Mesendoderm (in vitro differentiated cells): ENCODE results near the gene WDR76.
A peak's percentile ranks its signal among the peaks of the same experiment; 100 is the strongest.

Experiments used
- DNase-seq: peaks from one replicate; pipeline ENCODE4 v3.0.0; 2013
- H2AK5ac ChIP-seq: 2 replicates; pipeline ENCODE4 v1.6.1; 2013; ENCODE audit warnings: low read length, inconsistent platforms
- H2BK120ac ChIP-seq: 2 replicates; pipeline ENCODE4 v1.6.1; 2013; ENCODE audit warnings: low read depth, mild to moderate bottlenecking, low read length, moderate library complexity, mixed read lengths
- H2BK15ac ChIP-seq: replicated peaks from 2 replicates; pipeline ENCODE4 v1.6.1; 2013; ENCODE audit warnings: low read depth, mild to moderate bottlenecking, moderate library complexity
- H2BK5ac ChIP-seq: 2 replicates; pipeline ENCODE4 v1.6.1; 2013; ENCODE audit warnings: low read length, inconsistent platforms
- H3K18ac ChIP-seq: 2 replicates; pipeline ENCODE4 v1.6.1; 2013; ENCODE audit warnings: mild to moderate bottlenecking, low read length, mixed read lengths
- H3K23ac ChIP-seq: one replicate; pipeline ENCODE4 v1.6.1; 2013; ENCODE audit warnings: low read length
- H3K27ac ChIP-seq: 2 replicates; pipeline ENCODE4 v1.5.1; 2013; ENCODE audit warnings: low read depth, mild to moderate bottlenecking, inconsistent platforms, low read length, moderate library complexity
- H3K27me3 ChIP-seq: 2 replicates; pipeline ENCODE4 v1.6.1; 2013; ENCODE audit warnings: low read length, control low read depth, mild to moderate bottlenecking, inconsistent platforms; ENCODE audit not compliant: insufficient read depth, poor library complexity
- H3K36me3 ChIP-seq: 2 replicates; pipeline ENCODE4 v1.6.1; 2013; ENCODE audit warnings: low read length, inconsistent platforms; ENCODE audit not compliant: control insufficient read depth, insufficient read depth
- H3K4ac ChIP-seq: one replicate; pipeline ENCODE4 v1.6.1; 2013; ENCODE audit warnings: low read depth, mild to moderate bottlenecking, low read length, moderate library complexity
- H3K4me1 ChIP-seq: 2 replicates; pipeline ENCODE4 v1.6.1; 2013; ENCODE audit warnings: low read depth, low read length, inconsistent platforms; ENCODE audit not compliant: control insufficient read depth
- H3K4me2 ChIP-seq: 2 replicates; pipeline ENCODE4 v1.6.1; 2013; ENCODE audit warnings: low read length
- H3K4me3 ChIP-seq: 2 replicates; pipeline ENCODE4 v1.5.1; 2013; ENCODE audit warnings: mild to moderate bottlenecking, low read length
- H3K56ac ChIP-seq: one replicate; pipeline ENCODE4 v1.6.1; 2013; ENCODE audit warnings: low read length
- H3K79me1 ChIP-seq: 2 replicates; pipeline ENCODE4 v1.6.1; 2013; ENCODE audit warnings: low read length, inconsistent platforms
- H3K79me2 ChIP-seq: 2 replicates; pipeline ENCODE4 v1.6.1; 2013; ENCODE audit warnings: mild to moderate bottlenecking, low read length; ENCODE audit not compliant: control insufficient read depth, insufficient read depth
- H3K9ac ChIP-seq: 2 replicates; pipeline ENCODE4 v1.6.1; 2013; ENCODE audit warnings: low read length, inconsistent platforms
- H4K5ac ChIP-seq: one replicate; pipeline ENCODE4 v1.6.1; 2013; ENCODE audit warnings: low read length
- H4K8ac ChIP-seq: one replicate; pipeline ENCODE4 v1.6.1; 2013; ENCODE audit warnings: low read depth, mild to moderate bottlenecking, control low read depth, low read length, moderate library complexity
- WGBS: extraction: QIAGEN DNeasy Blood & Tissue Kit; methylation state at CpG from one replicate; pipeline ENCODE4 v1.1.7; 2013; ENCODE audit warnings: low lambda C conversion rate, missing lambda C conversion rate; ENCODE audit not compliant: insufficient coverage; ENCODE audit errors: extremely low coverage; 5-methylcytosine and 5-hydroxymethylcytosine counted together

The WDR76 gene

GRCh38 chr15:43889042-43889441, 62.2 kb downstream of the WDR76 start:
- no peak overlapping the region for H2BK120ac ChIP-seq
- H3K27me3 ChIP-seq = no peaks in the 10 kb centered on the region
- no peak overlapping the region for H3K4ac ChIP-seq
- WGBS = no CpG with 5 or more reads among the region's 3 CpGs
- H2AK5ac ChIP-seq = no peak overlapping the region
- H2BK15ac ChIP-seq = no peak overlapping the region
- H3K36me3 ChIP-seq = no peaks in the 10 kb centered on the region
- no peak overlapping the region for H4K5ac ChIP-seq
- H3K56ac ChIP-seq = no peak overlapping the region
- H2BK5ac ChIP-seq = no peak overlapping the region
- no peak overlapping the region for H3K27ac ChIP-seq
- no peak for DNase-seq
- H3K79me1 ChIP-seq = no peaks in the 10 kb centered on the region
- H3K79me2 ChIP-seq = no peaks in the 10 kb centered on the region
- H4K8ac ChIP-seq = no peak overlapping the region
- no peaks in the 10 kb centered on the region for H3K4me1 ChIP-seq
- H3K4me2 ChIP-seq = no peak overlapping the region
- no peak overlapping the region for H3K18ac ChIP-seq
- no peak overlapping the region for H3K4me3 ChIP-seq
- no peak overlapping the region for H3K9ac ChIP-seq
- H3K23ac ChIP-seq = no peak overlapping the region

DNA sequence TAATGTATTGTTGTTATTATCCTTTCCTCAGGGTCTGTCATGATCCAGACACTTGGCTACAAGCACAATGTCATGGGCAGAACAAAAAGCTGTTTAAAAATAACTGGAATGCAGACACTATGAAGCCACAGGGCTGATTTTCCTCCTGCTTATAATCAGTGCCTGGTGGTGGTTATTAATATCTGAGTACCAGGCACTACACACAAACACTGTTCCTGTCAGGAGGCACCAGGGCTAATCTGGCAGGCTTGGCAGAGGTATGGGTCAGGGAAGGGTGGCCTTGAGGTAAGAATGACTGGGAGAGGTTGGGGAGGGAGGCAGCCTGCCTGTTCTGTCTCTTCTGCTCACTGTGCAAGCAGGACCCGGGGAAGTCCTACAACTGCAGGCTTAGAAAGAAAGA, 67.2 kb downstream of the WDR76 start:
- Histone ChIP-seq H2BK15ac (no peak overlapping the region), H3K79me1 (no peaks in the 10 kb centered on the region), H3K27me3 (no peaks in the 10 kb centered on the region), H3K18ac (no peak overlapping the region), H3K4me2 (no peak overlapping the region), H3K4me3 (no peak overlapping the region), H3K27ac (no peak overlapping the region), H3K79me2 (no peaks in the 10 kb centered on the region), H3K9ac (no peak overlapping the region), H3K56ac (no peak overlapping the region), H4K8ac (no peak overlapping the region), H3K4ac (no peak overlapping the region), H3K36me3 (no peaks in the 10 kb centered on the region), H2BK5ac (no peak overlapping the region), H4K5ac (no peak overlapping the region), H2BK120ac (no peak overlapping the region), H2AK5ac (no peak overlapping the region), H3K23ac (no peak overlapping the region), H3K4me1 (no peaks in the 10 kb centered on the region)
- no peak for DNase-seq
- WGBS = no CpG with 5 or more reads among the region's 1 CpG

DNA sequence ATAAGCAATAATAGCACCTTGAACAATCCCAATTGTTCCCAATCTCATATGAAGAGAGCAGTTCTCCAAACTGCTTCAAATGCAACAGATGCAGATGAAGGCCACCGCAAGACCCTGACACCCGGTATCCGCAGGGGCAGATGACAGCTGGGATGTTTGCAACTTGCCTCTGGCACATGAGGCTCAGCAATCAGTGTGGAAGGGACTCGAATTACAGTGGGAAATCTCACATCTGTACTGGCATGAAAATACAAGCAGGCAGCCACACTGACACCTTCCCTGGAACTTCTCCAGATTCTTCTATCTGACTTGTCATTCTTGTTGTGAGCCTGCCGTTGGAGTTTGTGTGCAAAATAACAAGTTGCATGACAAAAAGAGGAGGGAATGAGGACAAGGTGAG, 68.8 kb downstream of the WDR76 start:
- Histone ChIP-seq H3K36me3 (no peaks in the 10 kb centered on the region), H3K23ac (no peak overlapping the region), H3K4me2 (no peak overlapping the region), H3K4me3 (no peak overlapping the region), H3K9ac (no peak overlapping the region), H2BK5ac (no peak overlapping the region), H3K4me1 (no peaks in the 10 kb centered on the region), H3K56ac (no peak overlapping the region), H3K79me1 (no peaks in the 10 kb centered on the region), H2AK5ac (no peak overlapping the region), H3K4ac (no peak overlapping the region), H3K27me3 (no peaks in the 10 kb centered on the region), H3K79me2 (no peaks in the 10 kb centered on the region), H4K5ac (no peak overlapping the region), H3K18ac (no peak overlapping the region), H4K8ac (no peak overlapping the region), H2BK15ac (no peak overlapping the region), H3K27ac (no peak overlapping the region), H2BK120ac (no peak overlapping the region)
- WGBS = no CpG with 5 or more reads among the region's 5 CpGs
- DNase-seq = no peak

GRCh38 chr15:43896543-43896942, 69.7 kb downstream of the WDR76 start:
- WGBS = no CpG with 5 or more reads among the region's 1 CpG
- H2BK5ac ChIP-seq = no peak overlapping the region

GRCh38 chr15:43898891-43899290, 72.1 kb downstream of the WDR76 start:
- no CpG with 5 or more reads among the region's 2 CpGs for WGBS
- H2AK5ac ChIP-seq = no peak overlapping the region

More at GRCh38 chr15:43896543-43896942, 69.7 kb downstream of the WDR76 start:
- no peak overlapping the region for H3K56ac ChIP-seq
- peaks cover 4% of the 10 kb centered on the region for H3K4me1 ChIP-seq
- no peaks in the 10 kb centered on the region for H3K36me3 ChIP-seq
- H3K23ac ChIP-seq = no peak overlapping the region
- no peak overlapping the region for H3K18ac ChIP-seq
- no peak for DNase-seq
- H3K4me2 ChIP-seq = no peak overlapping the region
- no peak overlapping the region for H3K4me3 ChIP-seq
- H4K8ac ChIP-seq = no peak overlapping the region
- H3K79me1 ChIP-seq = no peaks in the 10 kb centered on the region
- no peak overlapping the region for H4K5ac ChIP-seq
- no peaks in the 10 kb centered on the region for H3K79me2 ChIP-seq
- no peak overlapping the region for H2BK15ac ChIP-seq
- no peaks in the 10 kb centered on the region for H3K27me3 ChIP-seq
- H3K9ac ChIP-seq = no peak overlapping the region
- no peak overlapping the region for H3K4ac ChIP-seq
- H2AK5ac ChIP-seq = no peak overlapping the region
- H2BK120ac ChIP-seq = no peak overlapping the region
- H3K27ac ChIP-seq = no peak overlapping the region

GRCh38 chr15:43899928-43900327, 73.1 kb downstream of the WDR76 start:
- Histone ChIP-seq H3K56ac (no peak overlapping the region), H3K27ac (no peak overlapping the region), H3K36me3 (no peaks in the 10 kb centered on the region), H3K4me3 (no peak overlapping the region), H3K27me3 (no peaks in the 10 kb centered on the region), H3K79me2 (no peaks in the 10 kb centered on the region), H3K18ac (no peak overlapping the region), H2BK120ac (no peak overlapping the region), H2AK5ac (no peak overlapping the region), H2BK5ac (no peak overlapping the region), H2BK15ac (no peak overlapping the region), H3K23ac (peak overlapping the region; percentile 9), H3K4me2 (no peak overlapping the region), H3K79me1 (no peaks in the 10 kb centered on the region), H4K8ac (no peak overlapping the region), H3K4ac (no peak overlapping the region), H3K4me1 (peaks cover 5% of the 10 kb centered on the region), H3K9ac (no peak overlapping the region), H4K5ac (no peak overlapping the region)
- no CpG with 5 or more reads among the region's 5 CpGs for WGBS
- no peak for DNase-seq

More at GRCh38 chr15:43898891-43899290, 72.1 kb downstream of the WDR76 start:
- Histone ChIP-seq H4K5ac (no peak overlapping the region), H3K56ac (no peak overlapping the region), H3K4me1 (peaks cover 5% of the 10 kb centered on the region), H3K79me2 (no peaks in the 10 kb centered on the region), H3K27me3 (no peaks in the 10 kb centered on the region), H2BK5ac (no peak overlapping the region), H3K23ac (no peak overlapping the region), H2BK120ac (no peak overlapping the region), H2BK15ac (no peak overlapping the region), H3K9ac (no peak overlapping the region), H4K8ac (no peak overlapping the region), H3K36me3 (no peaks in the 10 kb centered on the region), H3K4ac (no peak overlapping the region), H3K4me2 (no peak overlapping the region), H3K79me1 (no peaks in the 10 kb centered on the region), H3K18ac (no peak overlapping the region), H3K27ac (no peak overlapping the region), H3K4me3 (no peak overlapping the region)
- DNase-seq = no peak
